HG03097 (cell line): Measurements from ENCODE around the gene GALNT1.

ENCODE experiments used
- ATAC-seq: cut with Tn5 transposase; IDR thresholded peaks from one replicate; pipeline ENCODE4 v1.9.1; 2021; ENCODE audit not compliant: unreplicated experiment, low FRiP score

The GALNT1 gene

DNA sequence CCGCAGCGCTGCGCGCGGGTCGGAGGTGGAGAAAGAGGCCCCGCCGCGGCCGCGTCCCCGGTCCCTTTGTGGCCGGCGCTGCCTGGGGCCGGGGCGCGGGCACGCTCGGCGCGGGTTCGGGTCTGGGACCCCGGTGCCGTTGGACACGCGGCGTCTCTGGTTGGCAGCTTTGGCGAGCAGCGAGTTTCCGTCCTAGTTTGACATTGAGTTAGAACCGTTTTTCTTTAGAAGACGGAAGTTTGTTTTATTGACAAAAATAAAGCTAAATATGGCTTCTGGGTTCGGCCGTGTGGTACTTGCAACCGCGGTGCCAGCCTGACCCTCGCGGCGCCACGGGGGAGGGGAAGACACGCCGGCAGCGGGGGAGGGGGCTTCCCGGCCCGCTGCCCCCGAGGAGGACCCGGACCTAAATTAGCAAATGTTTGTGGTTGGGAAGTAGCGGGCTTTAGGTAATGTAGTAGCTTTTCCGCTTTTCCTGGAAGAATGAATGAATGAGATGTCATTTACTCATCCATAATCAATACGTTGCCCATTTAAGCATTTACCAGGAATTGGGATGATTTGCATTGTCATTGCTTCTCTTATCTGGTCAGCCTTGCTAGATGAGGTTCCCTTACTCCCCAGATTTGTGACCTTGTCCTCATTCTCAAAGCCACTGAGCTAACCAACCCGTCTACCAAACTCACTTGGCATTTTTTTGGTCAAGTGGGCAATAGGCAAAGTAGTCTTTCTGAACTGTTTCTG is 530 bp downstream of the GALNT1 start:
- no peak for ATAC-seq

DNA sequence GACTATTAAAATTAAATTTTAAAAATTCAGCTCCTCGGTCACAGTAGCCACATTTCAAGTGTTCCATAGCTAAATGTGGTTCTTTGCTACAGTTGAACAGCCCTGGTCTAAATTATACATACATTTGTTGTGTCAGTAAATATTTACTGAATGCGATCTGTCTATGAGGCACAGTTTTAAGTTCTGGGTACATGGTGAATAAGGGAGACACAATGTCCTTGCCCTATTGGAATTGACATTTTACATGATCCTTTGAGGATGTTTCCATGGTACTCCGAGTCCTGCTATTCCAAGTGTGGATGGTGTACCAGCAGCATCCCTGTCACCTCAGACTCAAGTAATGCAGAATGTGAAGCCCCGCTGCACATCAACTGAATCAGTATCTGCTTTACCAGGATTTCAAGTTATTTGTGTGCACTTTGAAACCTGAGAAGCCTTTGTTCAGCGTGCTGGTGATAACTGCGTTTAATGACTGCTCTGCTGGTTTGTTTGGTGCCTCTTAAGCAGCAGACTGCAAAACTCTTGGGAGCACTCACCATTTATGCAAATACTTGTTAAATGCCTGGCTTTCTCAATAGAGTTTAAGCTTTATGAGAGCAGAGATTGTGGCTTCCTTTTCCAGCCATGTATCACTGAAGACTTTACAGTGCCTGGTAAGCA is 1.5 kb downstream of the GALNT1 start:
- no peak for ATAC-seq

DNA sequence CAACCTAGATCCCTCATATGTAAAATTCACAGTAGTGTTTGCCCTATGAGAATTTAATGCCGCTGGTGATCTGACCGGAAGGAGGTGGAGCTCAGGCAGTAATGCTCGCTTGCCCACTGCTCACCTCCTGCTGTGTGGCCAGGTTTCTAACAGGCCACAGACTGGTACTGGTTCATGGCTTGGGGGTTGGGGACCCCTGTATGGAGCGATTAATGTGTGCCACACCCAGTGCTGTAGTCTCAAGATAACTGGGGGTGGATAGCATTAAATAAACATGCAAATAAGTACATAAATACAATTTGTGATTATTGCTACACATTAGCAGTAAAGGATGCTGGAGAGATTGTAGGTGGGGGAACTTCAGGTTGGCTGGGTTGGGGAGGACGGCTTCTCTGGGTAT is 3.2 kb downstream of the GALNT1 start:
- ATAC-seq, result no peak

- ATAC-seq, result no peak
Observed at GRCh38 chr18:35585608-35586007, 4.1 kb downstream of the GALNT1 start.

GRCh38 chr18:35588122-35588521 is 6.6 kb downstream of the GALNT1 start:
- no peak for ATAC-seq

DNA sequence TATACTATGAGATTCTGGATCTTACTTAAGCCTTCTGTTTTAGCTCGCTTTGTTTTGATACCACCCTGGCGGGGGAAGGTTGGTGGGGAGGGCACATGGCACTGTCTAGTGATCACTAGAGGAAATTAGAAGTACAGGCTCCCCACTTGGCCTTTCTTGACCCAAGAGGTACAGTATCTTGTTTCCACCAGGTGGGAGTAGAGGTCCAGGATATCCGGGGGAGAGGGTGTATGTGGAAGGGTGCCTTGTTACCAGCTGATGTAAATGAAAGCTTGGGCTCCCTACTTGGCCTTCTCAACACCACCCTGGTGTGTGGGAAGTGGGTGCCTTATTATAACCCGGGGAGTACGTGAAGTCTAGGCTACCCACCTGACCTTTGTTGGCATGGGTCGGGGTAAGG is 7.5 kb downstream of the GALNT1 start:
- ATAC-seq, result no peak

- ATAC-seq, result no peak
Observed at GRCh38 chr18:35589546-35589945, 8.0 kb downstream of the GALNT1 start.

- ATAC-seq, result no peak
Observed at GRCh38 chr18:35590935-35591334, 9.4 kb downstream of the GALNT1 start.

- peak; percentile 93 for ATAC-seq
Observed at GRCh38 chr18:35592298-35592697, 10.8 kb downstream of the GALNT1 start.

DNA sequence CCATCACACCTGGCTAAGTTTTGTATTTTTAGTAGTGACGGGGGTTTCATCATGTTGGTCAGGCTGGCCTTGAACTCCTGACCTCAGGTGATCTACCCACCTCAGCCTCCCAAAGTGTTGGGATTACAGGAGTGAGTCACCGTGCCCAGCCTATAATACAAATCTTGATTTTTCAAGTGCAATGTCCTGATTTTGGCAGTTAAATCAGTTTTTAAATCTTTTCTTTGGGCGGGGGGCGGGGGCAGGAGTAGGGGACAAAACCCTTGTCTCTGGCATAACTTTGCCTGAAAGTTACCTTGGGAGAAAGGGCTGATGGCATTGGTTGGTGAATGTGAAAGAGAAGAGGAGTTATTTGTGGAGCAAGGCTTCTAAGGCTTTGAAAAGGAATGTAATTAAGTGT is 12.3 kb downstream of the GALNT1 start:
- ATAC-seq, result no peak

DNA sequence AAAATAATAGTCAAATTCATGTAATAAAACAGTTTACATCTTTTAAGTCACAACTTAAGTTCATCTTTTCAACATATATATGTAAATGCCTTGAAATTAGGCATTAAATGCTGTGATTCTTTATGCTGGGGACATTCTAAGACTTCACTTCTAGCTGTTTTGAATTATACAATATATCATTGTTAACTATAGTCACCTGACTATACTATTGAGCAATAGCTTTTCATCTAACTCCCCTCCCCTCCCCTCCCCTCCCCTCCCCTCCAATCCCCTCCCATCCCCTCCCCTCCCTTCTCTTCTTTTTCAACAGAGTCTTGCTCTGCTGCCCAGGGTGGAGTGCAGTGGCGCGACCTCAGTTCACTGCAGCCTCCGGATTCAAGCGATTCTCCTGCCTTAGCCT is 16.2 kb downstream of the GALNT1 start:
- ATAC-seq, result no peak

GRCh38 chr18:35602193-35602820 is 20.8 kb downstream of the GALNT1 start:
- no peak for ATAC-seq

- ATAC-seq, result no peak
Observed at GRCh38 chr18:35603008-35603407, 21.5 kb downstream of the GALNT1 start.

GRCh38 chr18:35603528-35603927 is 22.0 kb downstream of the GALNT1 start:
- ATAC-seq, result no peak

DNA sequence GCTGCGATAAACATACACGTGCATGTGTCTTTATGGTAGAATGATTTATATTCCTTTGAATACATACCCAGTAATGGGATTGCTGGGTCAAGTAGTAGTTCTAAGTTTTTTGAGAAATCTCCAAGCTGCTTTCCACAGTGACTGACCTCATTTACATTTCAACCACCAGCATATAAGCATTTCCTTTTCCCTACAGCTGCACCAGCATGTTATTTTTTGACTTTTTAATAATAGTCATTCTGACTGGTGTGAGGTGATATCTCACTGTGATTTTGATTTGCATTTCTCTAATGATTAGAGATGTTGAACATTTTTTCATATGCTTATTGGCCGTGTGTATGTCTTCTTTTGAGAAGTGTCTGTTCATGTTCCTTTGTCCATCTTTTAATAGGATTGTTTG is 22.8 kb downstream of the GALNT1 start:
- no peak for ATAC-seq

DNA sequence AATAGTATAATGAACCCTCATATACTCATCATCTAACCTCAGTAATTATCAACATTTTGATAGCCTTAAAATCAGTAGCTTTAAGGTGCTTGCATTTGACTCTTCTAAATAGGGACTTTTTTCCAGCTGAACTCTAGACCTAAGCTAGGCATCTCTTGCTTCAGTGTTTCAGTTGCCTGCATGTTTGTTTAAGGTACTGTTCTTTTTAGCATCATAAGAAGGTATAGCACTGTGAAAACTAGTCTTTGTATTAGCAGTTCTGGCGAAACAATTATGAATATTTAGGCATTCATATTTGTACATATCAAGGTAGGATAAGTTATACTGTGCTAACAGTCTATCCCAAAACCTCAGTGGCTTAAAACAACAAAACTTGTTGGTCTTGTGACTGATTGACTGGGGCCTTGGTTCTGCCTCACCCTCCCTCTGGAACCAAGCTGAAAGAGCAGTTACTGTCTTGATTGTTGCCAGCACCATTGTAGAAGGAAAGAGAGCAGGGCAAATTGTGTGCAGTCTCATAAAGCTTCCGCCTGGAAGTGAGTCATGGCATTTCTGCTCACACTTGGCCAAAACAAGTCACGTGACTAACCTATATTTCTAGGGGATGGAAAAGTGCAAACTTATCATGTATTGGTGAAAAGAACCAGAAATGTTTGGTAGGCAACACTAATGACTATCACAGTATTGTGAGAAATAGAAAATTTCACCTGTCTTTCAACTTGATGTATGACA is 24.3 kb downstream of the GALNT1 start:
- ATAC-seq, result no peak

DNA sequence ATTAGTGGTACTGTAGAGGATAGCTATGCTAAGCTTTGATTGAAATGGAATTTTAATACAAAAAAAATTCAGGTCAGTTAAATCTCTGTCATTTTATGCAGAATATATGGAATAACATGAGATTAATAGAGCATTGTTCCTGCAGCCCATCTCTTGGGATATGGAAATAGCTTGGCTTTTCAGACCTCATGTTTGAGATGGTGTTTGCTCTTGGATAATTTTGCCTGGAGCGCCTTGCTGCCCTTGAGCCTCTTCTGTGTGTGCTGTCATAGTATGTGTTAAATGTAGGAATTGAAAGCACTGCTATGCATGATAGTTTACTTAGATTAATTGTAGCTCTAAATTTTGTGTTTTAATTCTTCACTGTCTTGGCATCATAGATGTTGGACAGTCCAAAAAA is 27.7 kb downstream of the GALNT1 start:
- no peak for ATAC-seq

- no peak for ATAC-seq
Observed at GRCh38 chr18:35610089-35610488, 28.5 kb downstream of the GALNT1 start.

DNA sequence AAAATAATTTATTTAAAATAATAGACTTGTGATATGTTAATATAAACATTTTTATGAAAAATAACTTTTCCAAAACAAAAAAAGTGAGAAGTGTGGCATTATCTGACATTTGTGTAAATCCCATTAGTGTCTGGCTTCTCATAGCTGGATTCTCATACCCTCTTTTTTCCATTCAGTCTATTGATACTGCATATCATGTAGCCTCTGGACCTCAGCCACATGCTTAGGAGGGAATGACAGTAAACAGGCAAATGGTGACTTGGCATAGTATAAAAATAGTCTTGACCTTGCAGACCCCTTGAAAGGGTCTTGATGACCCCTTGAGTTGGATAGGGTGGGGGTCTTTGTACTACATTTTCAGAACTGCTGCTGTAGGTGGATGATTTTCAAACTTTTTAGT is 29.2 kb downstream of the GALNT1 start:
- no peak for ATAC-seq

DNA sequence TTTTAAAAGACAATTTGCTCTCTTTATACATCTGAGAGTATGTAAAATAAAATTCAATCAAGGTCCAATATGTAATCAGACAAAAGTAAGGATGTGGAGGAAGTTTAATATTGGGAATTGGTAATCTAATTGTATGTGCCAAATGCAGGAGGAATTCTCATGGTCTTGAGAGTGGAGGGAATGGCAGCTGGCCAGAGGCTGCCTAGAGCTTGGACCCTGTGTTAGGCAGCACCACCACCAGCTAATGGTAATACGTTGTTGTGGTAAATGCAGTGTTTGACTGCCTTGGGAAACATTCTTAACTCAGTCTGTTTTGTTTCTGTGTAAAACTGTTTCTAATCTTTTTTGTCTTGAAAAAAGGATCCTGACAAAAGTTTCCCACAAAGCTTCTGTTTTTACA is 30.0 kb downstream of the GALNT1 start:
- no peak for ATAC-seq

- ATAC-seq, result no peak
Observed at GRCh38 chr18:35616074-35616473, 34.5 kb downstream of the GALNT1 start.
